GOT3 (cell line): Measurements from ENCODE around the gene PITHD1.
"Not testable (repeated sequence)": the region's sequence is repeated elsewhere in the genome, so short reads cannot be mapped to it uniquely, and the experiment has no call there.

ENCODE experiments used
- DNase-seq: peaks from one replicate; lab custom pipeline; 2025; ENCODE audit warnings: mixed read lengths; lab: John Stamatoyannopoulos, UW

PITHD1 gene

DNA sequence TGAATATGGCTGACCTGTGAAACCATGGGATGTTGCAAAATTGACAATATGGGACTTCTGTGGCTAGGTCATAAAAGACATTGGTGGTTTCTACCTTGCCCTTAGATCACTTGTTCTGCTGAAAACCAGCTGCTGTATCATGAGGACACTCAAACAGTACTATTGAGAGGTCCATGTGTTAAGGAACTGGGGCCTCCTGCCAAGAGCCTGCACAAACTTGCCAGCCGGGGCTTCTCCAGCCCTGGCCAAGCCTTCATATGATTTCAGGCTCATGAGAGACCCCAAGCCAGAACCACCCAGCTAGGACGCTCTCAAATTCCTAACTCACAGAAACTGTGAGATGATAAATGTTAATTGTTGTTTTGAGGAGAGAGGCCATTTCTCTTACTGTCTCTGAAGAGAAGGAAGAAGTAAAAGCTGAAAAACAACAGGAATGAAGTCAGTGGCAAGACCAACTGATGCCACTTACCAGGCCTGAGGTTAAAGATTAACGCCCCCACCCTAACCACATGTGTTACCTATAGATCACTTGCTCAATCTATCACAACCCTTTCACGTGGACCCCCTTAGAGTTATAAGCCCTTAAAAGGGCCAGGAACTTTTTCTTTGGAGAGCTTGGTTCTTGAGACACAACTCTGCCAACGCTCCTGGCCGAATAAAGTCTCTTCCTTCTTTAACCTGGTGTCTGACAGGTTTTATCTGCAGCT, 3.9 kb upstream of the PITHD1 start:
- DNase-seq: no peak

DNA sequence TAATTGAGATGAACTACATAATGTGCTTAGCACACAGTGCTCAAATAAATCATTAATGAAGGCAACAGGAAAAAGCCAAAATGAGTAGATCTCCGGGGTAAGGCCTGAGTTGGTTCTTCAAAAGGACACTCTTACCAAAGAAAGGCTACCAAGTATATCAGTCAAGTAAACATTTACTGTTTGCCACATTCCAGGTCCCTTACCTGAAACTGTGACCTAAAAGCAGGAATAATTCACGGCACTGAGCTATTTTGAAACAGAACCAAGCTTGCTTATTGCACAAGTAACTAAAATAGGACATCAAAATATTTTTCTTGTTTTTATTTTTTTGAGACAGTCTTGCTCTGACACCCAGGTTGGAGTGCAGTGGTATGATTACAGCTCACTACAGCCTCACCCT, 2.0 kb upstream of the PITHD1 start:
- no peak for DNase-seq

DNA sequence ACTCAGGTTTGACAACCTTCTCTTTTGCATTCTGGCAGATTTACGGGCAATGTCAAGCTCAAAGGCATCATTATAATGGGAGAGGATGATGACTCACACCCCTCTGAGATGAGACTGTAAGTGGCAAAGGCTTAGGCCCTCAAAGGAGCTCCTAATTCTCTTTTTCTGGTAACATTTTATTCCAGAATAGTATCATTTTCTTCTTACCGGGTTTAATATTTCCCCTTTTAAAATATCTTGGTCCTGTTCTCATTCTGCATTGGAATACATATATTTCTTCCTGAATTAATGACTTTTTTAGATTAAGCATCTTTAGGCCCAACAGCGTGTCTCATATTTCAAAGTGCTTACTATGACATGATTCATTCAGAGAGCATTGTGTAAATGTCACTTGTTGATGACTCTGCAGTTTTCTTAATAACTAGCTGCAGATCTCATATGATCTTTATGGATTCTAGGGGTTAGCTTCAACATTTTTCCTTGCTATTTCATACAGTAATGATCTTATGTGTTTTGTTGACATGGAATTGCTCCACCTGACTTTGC, 1.7 kb downstream of the PITHD1 start:
- no peak for DNase-seq

DNA sequence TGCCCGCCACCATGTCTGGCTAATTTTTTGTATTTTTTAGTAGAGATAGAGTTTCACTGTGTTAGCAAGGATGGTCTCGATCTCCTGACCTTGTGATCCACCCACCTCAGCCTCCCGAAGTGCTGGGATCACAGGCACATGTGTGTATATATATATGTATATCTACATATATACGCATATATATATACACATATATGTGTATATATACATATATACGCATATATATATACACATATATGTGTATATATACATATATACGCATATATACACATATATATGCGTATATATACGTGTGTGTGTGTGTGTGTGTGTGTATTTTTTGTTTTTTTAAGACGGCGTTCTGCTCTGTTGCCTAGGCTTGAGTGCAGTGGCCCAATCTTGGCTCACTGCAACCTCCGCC, 4.9 kb downstream of the PITHD1 start:
- DNase-seq: not testable (repeated sequence)

DNA sequence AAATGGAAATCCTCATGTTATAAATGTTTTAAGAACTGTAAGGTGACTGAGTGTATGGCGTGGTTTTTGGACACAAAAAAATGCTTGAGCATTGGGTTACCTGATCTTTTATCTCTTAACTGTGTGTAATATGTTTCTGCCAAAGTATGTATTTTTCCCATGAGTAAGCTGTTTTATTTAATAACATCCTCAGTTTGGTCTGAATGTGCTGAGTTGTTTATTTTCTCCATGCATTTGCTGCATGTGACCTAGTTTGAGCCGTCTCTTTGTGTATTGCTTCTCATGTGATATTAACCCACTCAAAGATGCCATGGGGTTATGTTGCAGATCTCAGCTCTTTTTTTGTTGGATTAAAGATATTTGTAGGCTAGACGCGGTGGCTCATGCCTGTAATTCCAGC, 6.6 kb downstream of the PITHD1 start:
- DNase-seq: no peak

DNA sequence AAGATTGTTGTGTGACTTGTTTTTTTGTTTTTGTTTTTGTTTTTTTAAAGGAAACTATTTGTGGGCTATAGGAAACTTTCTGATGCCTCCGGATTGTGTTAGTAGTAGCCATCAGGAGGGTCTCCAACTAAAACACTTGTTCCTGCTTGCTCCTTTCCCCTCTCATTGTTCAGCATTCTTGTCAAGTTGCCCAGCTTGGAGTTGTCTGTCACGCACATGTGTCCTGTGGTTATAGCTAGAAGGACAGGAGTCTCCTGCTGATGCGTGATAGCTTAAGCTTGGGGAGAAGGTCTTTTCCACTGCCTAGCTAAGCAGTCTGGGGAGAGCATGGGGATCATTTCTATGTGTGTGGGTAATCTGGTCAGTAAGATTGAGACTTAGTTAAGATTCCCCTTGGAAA, 9.5 kb downstream of the PITHD1 start:
- no peak for DNase-seq

DNA sequence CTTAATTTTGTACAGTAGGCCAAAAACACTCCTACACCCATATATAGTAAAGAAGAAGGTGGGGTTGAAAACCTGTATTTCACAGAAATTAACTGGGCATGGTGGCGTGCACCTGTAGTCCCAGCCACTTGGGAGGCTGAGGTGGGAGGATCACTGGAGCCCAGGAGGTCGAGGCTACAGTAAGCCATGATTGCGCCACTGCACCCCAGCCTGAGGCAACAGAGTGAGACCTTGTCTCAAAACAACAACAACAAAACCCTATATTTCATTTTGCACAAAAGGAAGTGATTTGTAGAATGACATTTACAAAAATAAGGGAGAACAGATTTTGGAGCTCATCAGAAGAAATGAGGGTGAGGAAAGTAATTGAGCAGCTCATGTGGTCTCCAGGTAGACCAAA, 10.5 kb downstream of the PITHD1 start:
- DNase-seq: no peak

DNA sequence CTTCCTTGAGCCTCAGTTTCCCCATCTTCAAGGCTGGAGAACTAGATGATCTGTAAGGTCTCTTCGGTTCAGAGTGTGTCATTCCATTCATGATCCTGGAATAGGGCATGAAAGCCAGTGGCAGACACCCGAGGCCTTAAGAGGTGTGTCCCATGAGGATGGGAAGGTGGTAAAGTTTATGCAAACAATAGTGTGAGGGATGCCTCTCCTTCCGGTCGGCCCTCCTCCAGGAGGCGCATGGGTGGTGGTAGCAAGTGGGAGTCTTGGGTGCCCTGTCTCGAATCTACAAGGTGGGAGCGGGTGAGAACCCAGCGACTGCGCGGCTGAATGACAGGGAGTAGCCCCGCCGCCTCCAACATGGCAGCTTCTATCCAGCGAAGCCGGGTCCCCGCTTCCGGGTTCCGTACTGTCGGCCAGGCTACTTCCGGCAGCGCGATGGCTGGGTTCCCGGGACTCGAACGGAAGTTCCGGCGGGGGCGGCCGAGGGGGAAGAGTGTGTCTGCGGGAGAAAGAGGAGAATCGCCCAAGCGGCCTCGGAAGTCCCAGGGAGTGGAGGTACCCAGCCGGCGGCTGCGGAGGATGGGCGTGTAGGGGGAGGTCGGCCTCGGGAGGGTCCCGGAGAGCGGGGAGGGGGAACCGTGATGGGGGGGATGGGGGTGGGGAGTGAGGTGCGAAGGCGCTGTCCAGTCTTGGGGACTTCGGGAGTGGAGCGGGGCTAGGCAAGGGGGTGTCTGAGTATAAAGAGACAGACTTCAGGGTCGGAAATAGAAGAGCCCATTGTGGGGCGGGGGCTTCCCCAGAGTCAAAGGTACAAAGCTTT, 12.7 kb downstream of the PITHD1 start, which contains the start of gene LYPLA2:
LYPLA2 (plus strand) TSS at position 450 of the 820 bp plus-strand sequence. CDS start 1,538 bp downstream, outside the sequence.
- peak; percentile 70 for DNase-seq

DNA sequence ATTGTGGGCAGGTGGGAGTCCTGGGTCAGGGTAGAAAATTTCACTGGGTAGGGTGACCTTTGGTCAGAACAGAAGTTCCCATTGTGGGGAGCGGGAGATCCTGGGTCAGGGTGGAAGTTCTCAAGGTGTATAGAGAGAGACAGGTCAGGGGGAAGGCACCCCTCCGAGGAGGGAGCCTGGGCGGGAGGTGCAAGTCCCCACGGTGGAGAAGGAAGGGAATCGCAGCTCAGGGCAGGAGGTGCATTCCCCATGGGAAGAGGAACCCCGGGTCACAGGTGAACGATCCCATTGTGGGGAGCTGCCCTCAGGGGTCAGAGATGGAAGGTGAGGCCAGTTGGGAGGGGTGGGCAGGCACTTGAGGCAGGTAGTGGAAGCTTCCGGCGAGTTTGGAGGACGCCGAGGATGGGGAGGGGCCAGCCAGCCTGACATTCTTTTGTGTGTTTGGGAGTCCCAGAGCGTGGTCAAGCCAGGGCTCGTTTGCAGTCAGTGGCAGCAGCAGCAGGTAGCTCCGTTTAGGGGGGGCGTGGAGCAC, 13.4 kb downstream of the PITHD1 start:
- DNase-seq: no peak

DNA sequence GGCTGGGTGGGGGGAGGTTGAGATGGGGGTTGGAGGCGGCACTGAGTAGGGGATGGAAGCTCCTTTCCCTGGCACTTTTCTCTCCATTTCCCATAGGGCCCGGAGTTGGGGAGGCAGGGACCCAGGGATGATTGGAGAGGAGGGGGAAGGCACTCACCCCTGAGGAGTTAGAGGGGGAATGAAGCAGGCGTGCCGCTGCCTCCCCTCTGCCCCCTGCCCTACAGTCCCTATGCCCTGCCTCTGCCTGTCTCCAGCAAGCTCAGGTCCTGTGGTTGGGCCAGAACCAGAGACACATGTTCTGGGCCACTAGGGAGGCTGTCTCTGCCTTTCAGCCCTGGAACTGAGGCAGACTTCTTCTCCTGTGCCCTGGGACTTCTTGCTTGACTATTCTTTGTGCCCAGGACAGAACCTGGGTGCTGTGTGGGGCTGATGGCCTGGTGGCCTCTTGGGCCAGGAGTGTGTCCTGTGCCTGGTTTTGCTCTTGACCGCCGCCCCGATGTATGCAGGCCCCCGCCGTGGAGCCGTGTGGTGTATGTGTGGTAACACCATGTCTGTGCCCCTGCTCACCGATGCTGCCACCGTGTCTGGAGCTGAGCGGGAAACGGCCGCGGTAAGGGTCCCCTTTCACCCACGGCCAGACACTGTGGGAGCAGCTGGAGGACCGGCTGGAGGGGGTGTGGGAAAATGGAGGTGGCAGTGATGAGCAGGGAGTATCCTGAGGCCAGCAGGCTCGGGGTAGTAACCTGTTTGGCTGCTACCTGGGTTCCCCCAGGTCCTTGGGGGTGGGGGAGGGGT, 14.1 kb downstream of the PITHD1 start:
- DNase-seq: no peak

DNA sequence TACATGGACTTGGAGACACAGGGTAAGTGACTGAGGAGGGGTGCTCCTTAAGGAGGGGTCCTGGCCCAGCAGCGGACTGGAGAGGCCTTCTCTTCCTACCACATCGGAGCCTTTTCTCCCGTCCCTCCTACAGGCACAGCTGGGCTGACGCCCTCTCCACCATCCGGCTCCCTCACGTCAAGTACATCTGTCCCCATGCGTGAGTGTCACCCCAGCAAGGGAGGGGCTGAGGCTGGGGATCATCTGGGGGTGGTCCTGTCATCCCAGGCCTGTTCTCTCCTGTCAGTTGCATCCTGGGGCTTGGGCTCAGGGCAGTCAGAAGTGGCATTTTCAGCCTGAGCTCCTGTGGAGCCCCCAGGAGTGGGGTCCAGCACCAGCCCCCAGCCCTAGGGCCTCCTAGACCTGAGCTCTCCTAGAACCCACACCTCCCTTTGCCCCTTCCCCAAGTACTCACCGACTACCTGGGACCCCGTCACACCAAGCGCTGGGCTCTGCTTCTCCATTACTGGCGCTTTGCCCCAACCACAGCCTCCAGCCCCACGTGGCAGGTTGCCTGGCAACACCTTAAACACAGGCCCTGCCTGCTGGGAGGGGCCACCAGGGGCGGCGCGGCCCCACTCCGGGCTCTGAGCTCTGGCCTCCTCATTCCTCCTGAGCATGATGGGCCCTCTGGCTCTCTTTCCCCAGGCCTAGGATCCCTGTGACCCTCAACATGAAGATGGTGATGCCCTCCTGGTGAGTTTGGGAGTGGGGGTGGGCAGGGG, 15.0 kb downstream of the PITHD1 start:
- no peak for DNase-seq

DNA sequence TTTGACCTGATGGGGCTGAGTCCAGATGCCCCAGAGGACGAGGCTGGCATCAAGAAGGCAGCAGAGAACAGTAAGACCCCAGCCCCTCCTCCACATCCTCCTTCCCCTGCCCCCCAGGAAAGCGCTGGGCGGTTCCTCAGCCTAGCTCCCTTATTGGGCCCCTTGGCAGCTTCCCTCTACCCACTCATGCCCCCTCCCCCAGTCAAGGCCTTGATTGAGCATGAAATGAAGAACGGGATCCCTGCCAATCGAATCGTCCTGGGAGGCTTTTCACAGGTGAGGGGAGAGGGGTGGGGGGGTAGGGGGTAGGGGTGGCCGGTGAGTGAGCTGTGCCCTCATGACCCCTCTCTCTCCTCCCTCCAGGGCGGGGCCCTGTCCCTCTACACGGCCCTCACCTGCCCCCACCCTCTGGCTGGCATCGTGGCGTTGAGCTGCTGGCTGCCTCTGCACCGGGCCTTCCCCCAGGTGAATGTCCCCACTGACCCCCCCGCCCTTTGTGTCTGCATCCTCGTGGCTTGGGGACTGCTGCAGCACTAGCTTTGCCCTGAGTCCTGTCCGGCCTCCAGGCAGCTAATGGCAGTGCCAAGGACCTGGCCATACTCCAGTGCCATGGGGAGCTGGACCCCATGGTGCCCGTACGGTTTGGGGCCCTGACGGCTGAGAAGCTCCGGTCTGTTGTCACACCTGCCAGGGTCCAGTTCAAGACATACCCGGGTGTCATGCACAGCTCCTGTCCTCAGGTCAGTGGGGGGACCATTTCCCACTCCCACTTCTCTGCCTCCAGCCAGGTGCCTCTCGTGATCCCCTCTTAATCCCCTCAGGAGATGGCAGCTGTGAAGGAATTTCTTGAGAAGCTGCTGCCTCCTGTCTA, 15.9 kb downstream of the PITHD1 start:
- no peak for DNase-seq

DNA sequence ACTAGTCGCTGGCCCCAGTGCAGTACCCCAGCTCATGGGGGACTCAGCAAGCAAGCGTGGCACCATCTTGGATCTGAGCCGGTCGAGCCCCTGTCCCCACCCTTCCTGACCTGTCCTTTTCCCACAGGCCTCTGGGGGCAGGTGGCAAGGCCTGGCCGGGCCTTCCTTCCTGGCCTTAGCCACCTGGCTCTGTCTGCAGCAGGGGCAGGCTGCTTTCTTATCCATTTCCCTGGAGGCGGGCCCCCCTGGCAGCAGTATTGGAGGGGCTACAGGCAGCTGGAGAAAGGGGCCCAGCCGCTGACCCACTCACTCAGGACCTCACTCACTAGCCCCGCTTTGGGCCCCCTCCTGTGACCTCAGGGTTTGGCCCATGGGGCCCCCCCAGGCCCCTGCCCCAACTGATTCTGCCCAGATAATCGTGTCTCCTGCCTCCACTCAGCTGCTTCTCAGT, 16.5 kb downstream of the PITHD1 start:
- not testable (repeated sequence) for DNase-seq

DNA sequence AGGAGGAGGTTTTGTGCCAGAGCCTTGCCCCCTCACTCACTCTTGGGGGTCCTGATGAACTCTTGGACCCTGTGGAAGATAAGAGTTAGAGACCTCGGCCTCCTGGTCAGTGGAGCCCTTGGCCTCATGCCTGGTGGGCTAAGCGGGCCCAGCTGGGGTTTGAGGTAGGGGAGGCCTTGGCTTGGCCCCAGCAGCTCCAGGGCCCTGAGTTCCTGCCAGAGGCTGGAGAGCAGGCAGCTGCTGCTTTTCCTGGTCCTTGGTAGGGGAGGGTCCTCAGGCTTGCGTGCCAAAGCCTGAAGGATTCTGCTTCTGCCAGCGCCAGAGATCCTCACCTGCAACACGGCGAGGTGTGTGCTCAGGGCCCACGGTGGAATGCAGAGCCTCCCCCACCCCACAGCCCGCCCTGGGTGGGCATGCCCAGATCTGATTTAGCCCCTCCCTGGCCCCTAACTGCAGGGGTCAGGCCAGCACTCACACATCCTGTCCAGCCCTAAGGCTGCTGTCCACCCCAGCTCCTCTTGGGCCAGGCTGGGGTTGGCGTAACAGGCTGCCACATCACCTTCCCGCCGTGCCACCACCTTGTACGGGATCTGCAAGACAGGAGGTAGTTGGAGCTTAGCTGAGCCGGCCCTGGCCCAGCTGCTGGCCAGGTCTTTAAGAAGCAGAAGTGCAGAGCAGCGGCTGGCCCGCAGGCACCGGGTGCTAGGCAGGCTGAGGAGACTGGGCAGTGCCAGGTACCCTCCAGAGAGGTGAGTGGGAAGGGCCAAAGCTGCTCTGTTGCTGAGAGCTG, 17.7 kb downstream of the PITHD1 start:
- DNase-seq: no peak

DNA sequence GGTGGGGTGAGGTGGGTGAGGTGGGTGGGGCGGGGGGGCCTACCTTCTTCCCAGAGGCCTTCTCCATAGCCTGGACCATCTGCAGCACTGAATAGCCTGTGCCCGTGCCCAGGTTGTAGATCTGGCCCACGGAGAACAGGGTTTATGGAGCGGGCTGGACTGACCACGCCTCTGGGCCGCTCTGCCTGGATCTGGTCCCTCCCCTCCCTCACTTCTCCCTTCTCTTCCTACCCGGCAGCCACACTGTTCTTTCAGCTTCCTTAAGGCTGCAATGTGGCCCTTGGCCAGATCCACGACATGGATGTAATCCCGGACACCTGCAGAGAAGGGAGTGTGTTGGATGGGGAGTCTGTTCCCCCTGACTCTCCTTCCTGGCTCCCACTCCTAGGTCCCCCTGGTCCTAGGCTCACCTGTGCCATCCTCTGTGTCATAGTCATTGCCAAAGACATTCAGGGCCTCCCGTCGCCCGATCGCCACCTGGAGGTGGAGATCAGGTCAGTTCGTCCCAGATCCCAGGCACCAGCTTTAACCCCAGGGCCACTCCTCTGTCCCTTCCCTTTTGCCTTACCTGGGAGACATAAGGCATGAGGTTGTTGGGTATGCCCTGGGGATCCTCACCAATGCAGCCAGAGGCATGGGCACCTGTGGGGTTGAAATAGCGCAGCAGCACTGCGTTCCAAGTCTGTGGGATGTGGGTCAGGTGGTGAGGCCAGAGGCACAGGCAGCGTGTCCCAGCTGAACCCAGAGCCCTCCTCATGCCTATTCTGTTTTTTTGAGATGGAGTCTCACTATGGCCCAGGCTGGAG, 18.5 kb downstream of the PITHD1 start:
- DNase-seq: no peak

DNA sequence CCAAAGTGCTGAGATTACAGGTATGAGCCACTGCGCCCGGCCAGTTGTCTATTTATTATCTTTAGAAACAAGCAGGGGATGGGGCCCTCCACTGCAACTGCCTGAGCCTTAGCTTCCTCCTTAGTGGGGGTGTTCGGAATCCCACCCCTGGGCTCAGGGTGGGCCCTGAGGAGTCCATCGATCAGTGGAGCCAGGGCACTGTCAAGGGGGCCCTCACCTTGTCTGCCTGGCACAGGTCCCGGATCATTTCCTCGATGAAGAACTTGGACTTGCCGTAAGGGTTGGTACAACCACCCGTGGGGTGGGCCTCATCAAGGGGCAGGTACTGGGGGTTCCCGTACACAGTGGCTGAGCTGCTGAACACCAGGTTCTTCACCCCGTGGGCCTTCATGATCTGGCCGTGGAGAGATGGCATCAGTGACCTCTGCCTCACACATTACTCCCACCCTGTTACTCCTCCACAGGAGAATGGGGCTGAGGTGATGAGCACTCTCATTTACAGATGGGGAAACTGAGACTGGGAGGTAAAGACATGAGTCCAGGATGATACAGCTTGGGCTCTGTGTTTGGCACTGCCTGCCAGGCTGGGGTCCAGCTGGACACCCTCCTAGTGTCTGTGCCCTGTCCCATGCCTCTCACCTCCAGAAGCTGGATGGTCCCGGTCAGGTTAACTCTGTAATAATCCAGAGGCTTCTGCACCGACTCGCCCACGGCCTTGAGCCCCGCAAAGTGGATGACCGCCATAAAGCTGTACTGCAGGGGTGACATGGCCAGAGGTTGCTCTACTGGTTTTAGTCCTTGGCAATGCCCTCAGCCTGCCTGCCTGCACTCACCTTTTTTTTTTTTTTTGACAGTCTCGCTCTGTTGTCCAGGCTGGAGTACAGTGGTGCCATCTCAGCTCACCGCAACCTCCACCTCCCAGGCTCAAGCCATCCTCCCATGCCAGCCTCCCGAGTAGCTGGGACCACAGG, 19.5 kb downstream of the PITHD1 start:
- DNase-seq: no peak

DNA sequence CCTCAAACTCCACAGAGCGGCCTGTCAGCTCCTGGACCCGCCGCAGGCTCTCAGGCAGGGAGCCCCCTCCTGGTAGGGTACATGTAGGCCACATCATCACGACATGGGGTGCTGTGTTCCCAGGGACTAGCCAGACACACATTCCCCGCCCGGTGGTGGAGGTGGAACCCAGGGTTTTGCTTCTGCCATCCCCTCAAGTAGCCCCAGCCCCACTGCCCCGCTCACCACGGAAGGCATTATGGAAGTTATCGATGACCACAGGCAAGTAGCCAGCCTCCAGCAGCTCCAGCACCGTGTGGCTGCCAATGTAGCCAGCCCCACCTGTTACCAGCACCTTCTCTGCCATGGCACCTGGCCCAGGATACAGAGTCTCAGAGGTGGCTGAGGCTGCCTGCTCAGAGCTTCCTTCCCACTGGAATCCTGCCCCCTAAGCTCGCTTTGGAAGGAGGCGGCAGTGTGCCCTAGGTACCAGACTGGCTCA, 20.5 kb downstream of the PITHD1 start:
- DNase-seq: no peak
